NCI-H1092 (cell line): Measurements from ENCODE around the gene ZNF598.
A peak's percentile ranks its signal among the peaks of the same experiment; 100 is the strongest.

Source experiments
- DNase-seq: peaks from one replicate; lab custom pipeline; 2025; lab: John Stamatoyannopoulos, UW

ZNF598 gene

GRCh38 chr16:2006317-2006716 lies 3.3 kb downstream of the ZNF598 start:
- DNase-seq = no peak

- peak; percentile 37 for DNase-seq
These were observed 4.0 kb downstream of the ZNF598 start for GRCh38 chr16:2005646-2006045.

- DNase-seq = peak; percentile 71
These were observed 4.7 kb downstream of the ZNF598 start for GRCh38 chr16:2004795-2005517.

- DNase-seq = peak; percentile 87
These were observed 5.6 kb downstream of the ZNF598 start for GRCh38 chr16:2003827-2004641.

- DNase-seq = no peak
These were observed 6.3 kb downstream of the ZNF598 start for GRCh38 chr16:2003231-2003826.

- no peak for DNase-seq
These were observed 7.0 kb downstream of the ZNF598 start for GRCh38 chr16:2002406-2003230.

GRCh38 chr16:2001456-2002355 lies 7.9 kb downstream of the ZNF598 start:
- no peak for DNase-seq

- DNase-seq = no peak
These were observed 8.6 kb downstream of the ZNF598 start for GRCh38 chr16:2001035-2001434.

GRCh38 chr16:1999866-2000514 lies 9.6 kb downstream of the ZNF598 start:
- DNase-seq = no peak

- no peak for DNase-seq
These were observed 10.5 kb downstream of the ZNF598 start for GRCh38 chr16:1998852-1999801.

GRCh38 chr16:1998360-1998835 lies 11.2 kb downstream of the ZNF598 start:
- DNase-seq = no peak

- no peak for DNase-seq
These were observed 11.9 kb downstream of the ZNF598 start for GRCh38 chr16:1997494-1998359.

GRCh38 chr16:1993731-1994131 lies 15.9 kb downstream of the ZNF598 start:
- DNase-seq = no peak

- DNase-seq = no peak
These were observed 16.8 kb downstream of the ZNF598 start for GRCh38 chr16:1992704-1993317.

GRCh38 chr16:1991948-1992703 lies 17.5 kb downstream of the ZNF598 start:
- no peak for DNase-seq

GRCh38 chr16:1991588-1991947 lies 18.1 kb downstream of the ZNF598 start:
- no peak for DNase-seq

GRCh38 chr16:1991135-1991551 lies 18.5 kb downstream of the ZNF598 start:
- DNase-seq = no peak
